ENCODE data around the gene CREB3L2.

DNA sequence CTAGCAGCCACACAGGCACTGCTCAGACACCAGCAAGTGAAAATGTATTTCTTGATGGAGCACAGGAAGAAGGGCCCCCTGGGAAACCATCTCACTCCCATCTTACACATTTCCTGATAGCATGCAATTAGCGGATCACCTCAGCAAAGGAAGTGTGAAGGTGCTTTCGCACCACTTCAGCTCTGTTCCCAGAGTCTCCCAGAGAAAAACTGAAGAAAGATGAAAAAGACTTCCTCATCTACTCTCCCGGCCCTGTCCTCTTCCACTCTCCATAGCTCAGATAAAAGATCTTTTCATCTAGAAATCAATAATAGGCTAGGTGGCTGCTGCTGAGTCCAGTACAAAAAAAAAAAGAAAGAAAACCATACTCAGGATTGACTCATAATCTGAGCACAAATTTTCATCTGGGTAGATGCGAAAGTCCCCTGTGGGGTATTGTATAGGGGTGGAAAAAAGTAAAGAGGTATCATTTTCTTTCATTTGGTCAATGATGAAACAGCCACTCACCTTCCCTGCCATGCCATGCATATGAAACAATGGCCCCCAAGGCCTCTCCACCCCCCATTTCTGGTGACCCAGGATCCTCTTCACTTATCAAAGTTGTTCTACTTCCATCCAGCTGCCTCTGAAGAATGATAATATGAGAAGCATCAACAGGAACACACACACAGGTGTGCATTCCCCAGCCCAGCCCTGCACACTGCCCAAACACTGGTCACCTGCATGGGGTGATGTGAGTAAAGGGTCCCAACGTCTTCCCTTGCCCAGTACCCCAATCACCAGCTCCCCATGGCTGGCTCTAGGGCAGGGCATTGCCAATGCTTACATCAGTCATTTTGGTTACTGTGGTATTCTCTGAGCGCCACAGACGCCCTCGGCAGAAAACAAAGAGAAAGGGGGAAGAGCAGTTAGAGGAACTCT, 106.3 kb downstream of the CREB3L2 start:
- TF ChIP-seq, protein P1, sequence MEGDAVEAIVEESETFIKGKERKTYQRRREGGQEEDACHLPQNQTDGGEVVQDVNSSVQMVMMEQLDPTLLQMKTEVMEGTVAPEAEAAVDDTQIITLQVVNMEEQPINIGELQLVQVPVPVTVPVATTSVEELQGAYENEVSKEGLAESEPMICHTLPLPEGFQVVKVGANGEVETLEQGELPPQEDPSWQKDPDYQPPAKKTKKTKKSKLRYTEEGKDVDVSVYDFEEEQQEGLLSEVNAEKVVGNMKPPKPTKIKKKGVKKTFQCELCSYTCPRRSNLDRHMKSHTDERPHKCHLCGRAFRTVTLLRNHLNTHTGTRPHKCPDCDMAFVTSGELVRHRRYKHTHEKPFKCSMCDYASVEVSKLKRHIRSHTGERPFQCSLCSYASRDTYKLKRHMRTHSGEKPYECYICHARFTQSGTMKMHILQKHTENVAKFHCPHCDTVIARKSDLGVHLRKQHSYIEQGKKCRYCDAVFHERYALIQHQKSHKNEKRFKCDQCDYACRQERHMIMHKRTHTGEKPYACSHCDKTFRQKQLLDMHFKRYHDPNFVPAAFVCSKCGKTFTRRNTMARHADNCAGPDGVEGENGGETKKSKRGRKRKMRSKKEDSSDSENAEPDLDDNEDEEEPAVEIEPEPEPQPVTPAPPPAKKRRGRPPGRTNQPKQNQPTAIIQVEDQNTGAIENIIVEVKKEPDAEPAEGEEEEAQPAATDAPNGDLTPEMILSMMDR (IDR thresholded peaks at IDR 0.05) = no peak
- TF ChIP-seq POLR2AphosphoS5 (IDR thresholded peaks at IDR 0.05) = no peak
- no peak for TF ChIP-seq EP300 (IDR thresholded peaks at IDR 0.05)
- TF ChIP-seq POLR2A (IDR thresholded peaks at IDR 0.05) = no peak
